H9 (cell line): ENCODE data around the gene ROCK1. TPM values are rescaled to one million over a fixed set of nuclear protein-coding genes. Genes with fewer than 3 reads are reported as not detected.
"Not testable (repeated sequence)": the region's sequence is repeated elsewhere in the genome, so short reads cannot be mapped to it uniquely, and the experiment has no call there.

Experiments used
- DNase-seq: peaks from one replicate; pipeline ENCODE4 v3.0.0-alpha.2; 2017
- H2AFZ ChIP-seq: one replicate; pipeline ENCODE4 v1.6.1; 2013; ENCODE audit warnings: mild to moderate bottlenecking, low read length, control low read depth, moderate library complexity
- H2AK5ac ChIP-seq: 2 replicates; pipeline ENCODE4 v1.6.1; 2013; ENCODE audit warnings: low read length, control low read depth, mixed read lengths; ENCODE audit not compliant: insufficient read length
- H2BK120ac ChIP-seq: one replicate; pipeline ENCODE4 v1.6.1; 2013; ENCODE audit warnings: low read depth, mild to moderate bottlenecking, low read length, control low read depth, inconsistent platforms; ENCODE audit not compliant: poor library complexity, severe bottlenecking
- H2BK12ac ChIP-seq: 2 replicates; pipeline ENCODE4 v1.6.1; 2013; ENCODE audit warnings: low read length, control low read depth, mixed read lengths, low read depth; ENCODE audit not compliant: insufficient read length
- H2BK15ac ChIP-seq: 2 replicates; pipeline ENCODE4 v1.6.1; 2013; ENCODE audit warnings: low read depth, low read length, control low read depth
- H2BK20ac ChIP-seq: one replicate; pipeline ENCODE4 v1.6.1; 2013; ENCODE audit warnings: low read depth, mild to moderate bottlenecking, low read length, control low read depth, inconsistent platforms; ENCODE audit not compliant: poor library complexity, severe bottlenecking
- H2BK5ac ChIP-seq: 2 replicates; pipeline ENCODE4 v1.6.1; 2013; ENCODE audit warnings: low read length, control low read depth, mixed read lengths; ENCODE audit not compliant: insufficient read length
- H3K14ac ChIP-seq: 2 replicates; pipeline ENCODE4 v1.6.1; 2013; ENCODE audit warnings: low read length, control low read depth; ENCODE audit not compliant: insufficient read depth
- H3K18ac ChIP-seq: 2 replicates; pipeline ENCODE4 v1.6.1; 2013; ENCODE audit warnings: low read depth, mild to moderate bottlenecking, mixed read lengths, low read length, control low read depth; ENCODE audit not compliant: insufficient read length
- H3K23ac ChIP-seq: 2 replicates; pipeline ENCODE4 v1.6.1; 2013; ENCODE audit warnings: low read length, control low read depth, mixed read lengths, low read depth; ENCODE audit not compliant: insufficient read length
- H3K23me2 ChIP-seq: 2 replicates; pipeline ENCODE4 v1.6.1; 2013; ENCODE audit warnings: low read depth, mild to moderate bottlenecking, mixed read lengths, low read length, control low read depth; ENCODE audit not compliant: insufficient read length, poor library complexity, severe bottlenecking
- H3K27ac ChIP-seq: 2 replicates; pipeline ENCODE4 v1.5.1; 2013; ENCODE audit warnings: low read length, control low read depth, mixed read lengths, low read depth; ENCODE audit not compliant: insufficient read length
- H3K27me3 ChIP-seq: 2 replicates; pipeline ENCODE4 v1.6.1; 2013; ENCODE audit warnings: low read length, control low read depth, inconsistent platforms; ENCODE audit not compliant: insufficient read depth
- H3K4ac ChIP-seq: 2 replicates; pipeline ENCODE4 v1.6.1; 2013; ENCODE audit warnings: low read depth, mild to moderate bottlenecking, control low read depth, inconsistent platforms, low read length, moderate library complexity
- H3K4me1 ChIP-seq: 2 replicates; pipeline ENCODE4 v1.6.1; 2013; ENCODE audit warnings: low read length, control low read depth, inconsistent platforms; ENCODE audit not compliant: insufficient read depth
- H3K4me2 ChIP-seq: 2 replicates; pipeline ENCODE4 v1.6.1; 2013; ENCODE audit warnings: low read length, control low read depth, mixed read lengths; ENCODE audit not compliant: insufficient read length, insufficient read depth
- H3K56ac ChIP-seq: 2 replicates; pipeline ENCODE4 v1.6.1; 2013; ENCODE audit warnings: low read depth, mild to moderate bottlenecking, mixed read lengths, low read length, control low read depth; ENCODE audit not compliant: insufficient read length
- H3K79me1 ChIP-seq: 2 replicates; pipeline ENCODE4 v1.6.1; 2013; ENCODE audit warnings: low read depth, mild to moderate bottlenecking, moderate library complexity, low read length, control low read depth, inconsistent platforms; ENCODE audit not compliant: insufficient read depth, poor library complexity, severe bottlenecking
- H3K79me2 ChIP-seq: 2 replicates; pipeline ENCODE4 v1.6.1; 2013; ENCODE audit warnings: low read length, control low read depth, inconsistent platforms; ENCODE audit not compliant: insufficient read depth
- H3K9ac ChIP-seq: 2 replicates; pipeline ENCODE4 v1.6.1; 2013; ENCODE audit warnings: low read length, control low read depth, mixed read lengths; ENCODE audit not compliant: insufficient read length; ENCODE audit errors: extremely low read depth
- H3K9me3 ChIP-seq: one replicate; pipeline ENCODE4 v1.6.1; 2013; ENCODE audit warnings: low read depth, low read length, inconsistent platforms; ENCODE audit not compliant: control insufficient read depth
- H3T11ph ChIP-seq: one replicate; pipeline ENCODE4 v1.6.1; 2013; ENCODE audit warnings: mild to moderate bottlenecking, low read length, control low read depth, inconsistent platforms
- H4K20me1 ChIP-seq: one replicate; pipeline ENCODE4 v1.6.1; 2013; ENCODE audit not compliant: control insufficient read depth, insufficient read length, insufficient read depth
- H4K5ac ChIP-seq: 2 replicates; pipeline ENCODE4 v1.6.1; 2013; ENCODE audit warnings: low read depth, mild to moderate bottlenecking, mixed read lengths, low read length, control low read depth; ENCODE audit not compliant: insufficient read length
- H4K8ac ChIP-seq: replicated peaks from 2 replicates; pipeline ENCODE4 v1.6.1; 2013; ENCODE audit warnings: low read length, control low read depth, mixed read lengths, low read depth; ENCODE audit not compliant: insufficient read length
- H4K91ac ChIP-seq: 2 replicates; pipeline ENCODE4 v1.6.1; 2013; ENCODE audit warnings: low read depth, mild to moderate bottlenecking, moderate library complexity, mixed read lengths, low read length, control low read depth; ENCODE audit not compliant: insufficient read length
- H3K27ac Mint-ChIP-seq, 3 experiments: 2 replicates in 2 of 3; 3 replicates in 1 of 3; pipeline ENCODE4 v1.8.0; 2020 to 2021; ENCODE audit warnings: mixed read lengths in 3 of 3, mild to moderate bottlenecking in 1 of 3, moderate library complexity in 1 of 3
- H3K27me3 Mint-ChIP-seq: 2 replicates; pipeline ENCODE4 v1.8.0; 2021; ENCODE audit warnings: low read depth, mild to moderate bottlenecking, moderate library complexity, mixed read lengths
- H3K36me3 Mint-ChIP-seq, 3 experiments: 2 replicates in 2 of 3; 3 replicates in 1 of 3; pipeline ENCODE4 v1.8.0; 2020 to 2021; ENCODE audit warnings: low read depth in 3 of 3, mixed read lengths in 3 of 3; ENCODE audit not compliant: insufficient read depth in 1 of 3
- H3K4me1 Mint-ChIP-seq, 2 experiments: 2 replicates each; pipeline ENCODE4 v1.8.0; 2020; ENCODE audit warnings: mixed read lengths in 2 of 2
- H3K4me3 Mint-ChIP-seq, 2 experiments: 2 replicates in 1 of 2; 3 replicates in 1 of 2; pipeline ENCODE4 v1.8.0; 2020 to 2021; ENCODE audit warnings: mild to moderate bottlenecking in 2 of 2, mixed read lengths in 2 of 2, moderate library complexity in 1 of 2
- H3K9me3 Mint-ChIP-seq, 2 experiments: 2 replicates in 1 of 2; 3 replicates in 1 of 2; pipeline ENCODE4 v1.8.0; 2020; ENCODE audit warnings: mild to moderate bottlenecking in 2 of 2, mixed read lengths in 2 of 2, moderate library complexity in 1 of 2
- WGBS: extraction: QIAGEN DNeasy Blood & Tissue Kit; methylation state at CpG from one replicate; pipeline ENCODE4 v1.1.7; 2013; ENCODE audit warnings: missing lambda C conversion rate, low lambda C conversion rate, mixed read lengths; ENCODE audit not compliant: insufficient read length; ENCODE audit errors: extremely low coverage; 5-methylcytosine and 5-hydroxymethylcytosine counted together
- total RNA-seq: library from RNA; stranded (reverse); gene quantifications from 2 replicates; pipeline ENCODE4 v1.2.1, GENCODE V29; 2021
- TF ChIP-seq, protein P1 (sequence below): fragments of 200-600 bp; sonication (generic); conservative IDR thresholded peaks from 3 replicates; pipeline ENCODE4 v1.8.0; 2021; ENCODE audit warnings: antibody characterized with exemption, mild to moderate bottlenecking

Gene ROCK1
- total RNA-seq, 1 experiment from 2014 or later: 38.2 TPM

- no peak overlapping the region for H2AFZ ChIP-seq
- Mint-ChIP-seq H3K27me3 (no peaks in the 10 kb centered on the region), H3K9me3 (peaks cover 0 to 2% of the 10 kb centered on the region in 2 experiments; a peak in 3 of 5 replicates), H3K27ac (no peak overlapping the region), H3K36me3 (peaks cover 3 to 9% (median 4%) of the 10 kb centered on the region in 3 experiments; a peak in 5 of 7 replicates), H3K4me1 (no peaks in the 10 kb centered on the region), H3K4me3 (no peak overlapping the region)
- H3K27me3 ChIP-seq: no peaks in the 10 kb centered on the region
- H4K91ac ChIP-seq: no peak overlapping the region
- WGBS: no CpG with 5 or more reads among the region's 1 CpG
- no peak overlapping the region for H3K4me2 ChIP-seq
- H2AK5ac ChIP-seq: no peak overlapping the region
- no peak overlapping the region for H3K9ac ChIP-seq
- H2BK20ac ChIP-seq: no peak overlapping the region
- H3K79me2 ChIP-seq: no peaks in the 10 kb centered on the region
- H3K14ac ChIP-seq: no peak overlapping the region
- no peaks in the 10 kb centered on the region for H3K23me2 ChIP-seq
- no peak overlapping the region for H3T11ph ChIP-seq
- no peak for DNase-seq
- H4K8ac ChIP-seq: no peak overlapping the region
- H3K56ac ChIP-seq: no peak overlapping the region
- H2BK120ac ChIP-seq: no peak overlapping the region
- no peaks in the 10 kb centered on the region for H3K4me1 ChIP-seq
- no peak overlapping the region for H4K5ac ChIP-seq
- no peak overlapping the region for H2BK12ac ChIP-seq
- no peaks in the 10 kb centered on the region for H3K79me1 ChIP-seq
- no peak overlapping the region for H2BK5ac ChIP-seq
- no peak overlapping the region for H3K4ac ChIP-seq
- H3K23ac ChIP-seq: no peak overlapping the region
- no peaks in the 10 kb centered on the region for H4K20me1 ChIP-seq
- H2BK15ac ChIP-seq: no peak overlapping the region
- H3K18ac ChIP-seq: no peak overlapping the region
- TF ChIP-seq, protein P1, sequence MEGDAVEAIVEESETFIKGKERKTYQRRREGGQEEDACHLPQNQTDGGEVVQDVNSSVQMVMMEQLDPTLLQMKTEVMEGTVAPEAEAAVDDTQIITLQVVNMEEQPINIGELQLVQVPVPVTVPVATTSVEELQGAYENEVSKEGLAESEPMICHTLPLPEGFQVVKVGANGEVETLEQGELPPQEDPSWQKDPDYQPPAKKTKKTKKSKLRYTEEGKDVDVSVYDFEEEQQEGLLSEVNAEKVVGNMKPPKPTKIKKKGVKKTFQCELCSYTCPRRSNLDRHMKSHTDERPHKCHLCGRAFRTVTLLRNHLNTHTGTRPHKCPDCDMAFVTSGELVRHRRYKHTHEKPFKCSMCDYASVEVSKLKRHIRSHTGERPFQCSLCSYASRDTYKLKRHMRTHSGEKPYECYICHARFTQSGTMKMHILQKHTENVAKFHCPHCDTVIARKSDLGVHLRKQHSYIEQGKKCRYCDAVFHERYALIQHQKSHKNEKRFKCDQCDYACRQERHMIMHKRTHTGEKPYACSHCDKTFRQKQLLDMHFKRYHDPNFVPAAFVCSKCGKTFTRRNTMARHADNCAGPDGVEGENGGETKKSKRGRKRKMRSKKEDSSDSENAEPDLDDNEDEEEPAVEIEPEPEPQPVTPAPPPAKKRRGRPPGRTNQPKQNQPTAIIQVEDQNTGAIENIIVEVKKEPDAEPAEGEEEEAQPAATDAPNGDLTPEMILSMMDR: no peak
- H3K9me3 ChIP-seq: no peaks in the 10 kb centered on the region
- H3K27ac ChIP-seq: no peak overlapping the region
These were observed 150.9 kb downstream of the ROCK1 start for GRCh38 chr18:20960735-20961134.

DNA sequence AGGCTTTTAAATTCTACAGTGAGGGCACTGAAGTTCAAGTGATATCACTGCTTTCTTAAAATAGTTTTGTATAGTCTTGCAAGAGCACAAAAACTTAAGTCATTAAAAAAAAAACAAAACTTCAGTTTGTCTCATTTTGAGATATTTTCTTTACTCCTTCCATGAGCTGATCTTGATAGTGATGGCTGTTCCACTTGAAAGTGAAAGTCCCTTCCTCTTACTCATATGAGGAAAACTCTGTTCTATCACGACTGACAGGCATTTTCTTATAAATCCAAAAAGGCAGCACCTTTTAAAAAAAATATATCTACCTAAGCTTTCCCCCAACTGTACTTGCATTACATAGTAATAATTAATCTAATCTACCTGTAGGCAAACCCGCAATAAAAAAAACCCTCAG, 160.8 kb downstream of the ROCK1 start:
- not testable (repeated sequence) for H4K8ac ChIP-seq, H3K27me3 Mint-ChIP-seq, H3K27ac ChIP-seq, H3K14ac ChIP-seq, H3K79me1 ChIP-seq, H3K36me3 Mint-ChIP-seq, H3K27ac Mint-ChIP-seq, H3K18ac ChIP-seq, H3K27me3 ChIP-seq, H3K23me2 ChIP-seq, H3K4me2 ChIP-seq, H2BK15ac ChIP-seq, H3K56ac ChIP-seq, DNase-seq, H3T11ph ChIP-seq, H3K4me3 Mint-ChIP-seq, H3K9me3 Mint-ChIP-seq, H4K91ac ChIP-seq, H2BK12ac ChIP-seq, H3K23ac ChIP-seq, H3K79me2 ChIP-seq, H3K9ac ChIP-seq, H3K4me1 Mint-ChIP-seq, H2BK120ac ChIP-seq, H2BK20ac ChIP-seq, H3K9me3 ChIP-seq, H2BK5ac ChIP-seq, H2AFZ ChIP-seq, H4K5ac ChIP-seq, H3K4me1 ChIP-seq, H3K4ac ChIP-seq, H4K20me1 ChIP-seq, H2AK5ac ChIP-seq
- WGBS: no CpG with 5 or more reads among the region's 2 CpGs
